ENCODE measurements around the gene TRMT11.
"Not testable (repeated sequence)": the region's sequence is repeated elsewhere in the genome, so short reads cannot be mapped to it uniquely, and the experiment has no call there.

Gene TRMT11

GRCh38 chr6:126048635-126049034 is 62.3 kb downstream of the TRMT11 start:
- DNase-seq: no peak

GRCh38 chr6:126050795-126051194 is 64.5 kb downstream of the TRMT11 start:
- DNase-seq: no peak

- no peak for DNase-seq
Measured at GRCh38 chr6:126051791-126052190, 65.5 kb downstream of the TRMT11 start.

GRCh38 chr6:126052485-126052884 is 66.1 kb downstream of the TRMT11 start:
- DNase-seq: no peak

- no peak for DNase-seq
Measured at GRCh38 chr6:126054258-126054702, 67.9 kb downstream of the TRMT11 start.

- no peak for DNase-seq
Measured at GRCh38 chr6:126054802-126055201, 68.5 kb downstream of the TRMT11 start.

GRCh38 chr6:126055449-126055848 is 69.1 kb downstream of the TRMT11 start:
- no peak for DNase-seq

GRCh38 chr6:126056355-126057004 is 70.1 kb downstream of the TRMT11 start:
- no peak for DNase-seq

- not testable (repeated sequence) for DNase-seq
Measured at GRCh38 chr6:126058085-126058484, 71.7 kb downstream of the TRMT11 start.

GRCh38 chr6:126060400-126060799 is 74.1 kb downstream of the TRMT11 start:
- DNase-seq: no peak

GRCh38 chr6:126063512-126064146 is 77.3 kb downstream of the TRMT11 start:
- DNase-seq: no peak

GRCh38 chr6:126064257-126064747 is 78.0 kb downstream of the TRMT11 start:
- no peak for DNase-seq

GRCh38 chr6:126064748-126065401 is 78.5 kb downstream of the TRMT11 start:
- no peak for DNase-seq

GRCh38 chr6:126066053-126067048 is 80.0 kb downstream of the TRMT11 start:
- no peak for DNase-seq

GRCh38 chr6:126067073-126067472 is 80.7 kb downstream of the TRMT11 start:
- DNase-seq: no peak

- DNase-seq: no peak
Measured at GRCh38 chr6:126069449-126069848, 83.1 kb downstream of the TRMT11 start.

GRCh38 chr6:126071000-126071647 is 84.8 kb downstream of the TRMT11 start:
- no peak for DNase-seq

- DNase-seq: no peak
Measured at GRCh38 chr6:126072172-126072571, 85.8 kb downstream of the TRMT11 start.

- no peak for DNase-seq
Measured at GRCh38 chr6:126072834-126073233, 86.5 kb downstream of the TRMT11 start.

- no peak for DNase-seq
Measured at GRCh38 chr6:126075335-126076071, 89.2 kb downstream of the TRMT11 start.

GRCh38 chr6:126076992-126077664 is 90.8 kb downstream of the TRMT11 start:
- no peak for DNase-seq
